RKO (cell line): ENCODE measurements around the gene PPP1R2.
"Not testable (repeated sequence)": the region's sequence is repeated elsewhere in the genome, so short reads cannot be mapped to it uniquely, and the experiment has no call there.

Experiments used
- DNase-seq: peaks from one replicate; pipeline ENCODE4 v3.0.0-alpha.2; 2016; ENCODE audit warnings: low spot score

Gene PPP1R2

GRCh38 chr3:195535293-195535692 is 7.8 kb downstream of the PPP1R2 start:
- no peak for DNase-seq

- no peak for DNase-seq
Measured at GRCh38 chr3:195532834-195533233, 10.3 kb downstream of the PPP1R2 start.

GRCh38 chr3:195532345-195532744 is 10.8 kb downstream of the PPP1R2 start:
- DNase-seq, result no peak

GRCh38 chr3:195531683-195532082 is 11.4 kb downstream of the PPP1R2 start:
- no peak for DNase-seq

- no peak for DNase-seq
Measured at GRCh38 chr3:195526492-195526891, 16.6 kb downstream of the PPP1R2 start.

GRCh38 chr3:195524171-195524896 is 18.8 kb downstream of the PPP1R2 start:
- no peak for DNase-seq

- peak; percentile 53 for DNase-seq
Measured at GRCh38 chr3:195522254-195523023, 20.7 kb downstream of the PPP1R2 start.

GRCh38 chr3:195517030-195517429 is 26.1 kb downstream of the PPP1R2 start:
- no peak for DNase-seq

GRCh38 chr3:195514610-195515235 is 28.4 kb downstream of the PPP1R2 start:
- DNase-seq, result not testable (repeated sequence)

GRCh38 chr3:195512798-195513345 is 30.3 kb downstream of the PPP1R2 start:
- no peak for DNase-seq

- DNase-seq, result no peak
Measured at GRCh38 chr3:195511136-195511535, 32.0 kb downstream of the PPP1R2 start.

- no peak for DNase-seq
Measured at GRCh38 chr3:195508185-195508584, 34.9 kb downstream of the PPP1R2 start.

- no peak for DNase-seq
Measured at GRCh38 chr3:195475614-195476013, 67.5 kb downstream of the PPP1R2 start.

- not testable (repeated sequence) for DNase-seq
Measured at GRCh38 chr3:195475116-195475515, 68.0 kb downstream of the PPP1R2 start.

GRCh38 chr3:195468841-195469240 is 74.3 kb downstream of the PPP1R2 start:
- no peak for DNase-seq

GRCh38 chr3:195468391-195468776 is 74.7 kb downstream of the PPP1R2 start:
- DNase-seq, result no peak

- no peak for DNase-seq
Measured at GRCh38 chr3:195467641-195468390, 75.3 kb downstream of the PPP1R2 start.

GRCh38 chr3:195466251-195466650 is 76.9 kb downstream of the PPP1R2 start:
- no peak for DNase-seq
